HCT116 (cell line): Measurements from ENCODE around the gene ZBTB2. TPM values are rescaled to one million over a fixed set of nuclear protein-coding genes. Genes with fewer than 3 reads are reported as not detected.

Experiments
- ATAC-seq: fragments of 200-7000 bp; cut with Tn5 transposase; 2 replicates; pipeline ENCODE4 v1.9.1; 2020; ENCODE audit warnings: mild to moderate bottlenecking, moderate library complexity
- BruUV-seq: library from RNA; stranded (reverse); fragments of 400-500 nt; replicated peaks from 2 replicates; lab custom pipeline; 2021; lab: Mats Ljungman, UMichigan
- CTCF ChIA-PET: fragments of 300-600 bp; sonication (Branson Sonifier 250); formaldehyde crosslinking; loops from one replicate; lab custom pipeline; 2021; ENCODE audit warnings: antibody characterized with exemption; lab: Charles Lee
- POLR2A ChIA-PET: fragments of 300-600, 350-600 bp; sonication (Branson Sonifier 250); formaldehyde crosslinking; loops from one replicate; lab custom pipeline; 2021; ENCODE audit warnings: antibody characterized with exemption; lab: Charles Lee
- RAD21 ChIA-PET, 2 experiments: fragments of 300-600 bp; sonication (Branson Sonifier 250); formaldehyde crosslinking; loops; one replicate each; lab custom pipeline; 2023; ENCODE audit warnings: low total read pairs in 2 of 2; ENCODE audit not compliant: uncharacterized antibody in 2 of 2, unreplicated experiment in 2 of 2, low non-redundant PET in 1 of 2; lab: Charles Lee
- DNase-seq: peaks from one replicate; pipeline ENCODE4 v3.0.0-alpha.2; 2010; ENCODE audit warnings: low read depth, low spot score
- H2AFZ ChIP-seq: fragments of 200-600 bp; shearing (Covaris generic), sonication (generic); 2 replicates; pipeline ENCODE4 v1.6.1; 2017; ENCODE audit warnings: low read depth, mixed run types, mixed read lengths, antibody characterized with exemption, low read length; ENCODE audit not compliant: poor library complexity, severe bottlenecking
- H3K27ac ChIP-seq: 2 replicates; pipeline ENCODE4 v1.5.1; 2012; ENCODE audit warnings: low read depth, low read length
- H3K27me3 ChIP-seq: fragments of 200-600 bp; sonication (generic); 2 replicates; pipeline ENCODE4 v1.6.1; 2016; ENCODE audit warnings: mixed run types, low read length, mixed read lengths; ENCODE audit not compliant: insufficient read depth
- H3K36me3 ChIP-seq, 2 experiments: fragments of 200-500 bp in 1 of 2; fragments of 200-600 bp in 1 of 2; sonication (Bioruptor generic) in 1 of 2; sonication (generic) in 1 of 2; 2 replicates each; pipeline versions ENCODE4 v1.5.1 to v1.6.1; 2014 to 2016; ENCODE audit warnings: low read length in 2 of 2, inconsistent platforms in 1 of 2, mixed read lengths in 1 of 2, mixed run types in 1 of 2; ENCODE audit not compliant: insufficient read depth in 2 of 2, control insufficient read depth in 1 of 2
- H3K4me1 ChIP-seq, 2 experiments: fragments of 200-600 bp in 1 of 2; sonication (generic) in 1 of 2; 2 replicates each; pipeline versions ENCODE4 v1.5.1 to v1.6.1; 2012 to 2017; ENCODE audit warnings: low read length in 2 of 2, inconsistent platforms in 1 of 2, mild to moderate bottlenecking in 1 of 2, mixed read lengths in 1 of 2, mixed run types in 1 of 2, moderate library complexity in 1 of 2; ENCODE audit not compliant: insufficient read depth in 2 of 2, control insufficient read depth in 1 of 2
- H3K4me2 ChIP-seq: fragments of 200-600 bp; sonication (generic); 2 replicates; pipeline ENCODE4 v1.6.1; 2017; ENCODE audit warnings: mixed run types, low read length, mixed read lengths
- H3K4me3 ChIP-seq, 2 experiments: fragments of 200-600 bp in 1 of 2; sonication (generic) in 1 of 2; replicated peaks in 1 of 2; 2 replicates each; pipeline ENCODE4 v1.5.1; 2011 to 2016; ENCODE audit warnings: low read length in 2 of 2, control low read depth in 1 of 2, low read depth in 1 of 2, mild to moderate bottlenecking in 1 of 2, mixed read lengths in 1 of 2, mixed run types in 1 of 2
- H3K79me2 ChIP-seq: fragments of 200-600 bp; sonication (generic); 2 replicates; pipeline ENCODE4 v1.6.1; 2017; ENCODE audit warnings: mild to moderate bottlenecking, mixed run types, low read length, moderate library complexity, mixed read lengths; ENCODE audit not compliant: insufficient read depth
- H3K9ac ChIP-seq: fragments of 200-600 bp; sonication (generic); 2 replicates; pipeline ENCODE4 v1.6.1; 2016; ENCODE audit warnings: low read length, mixed read lengths
- H3K9me2 ChIP-seq: fragments of 200-600 bp; sonication (generic), shearing (Covaris generic); 2 replicates; pipeline ENCODE4 v1.6.1; 2017; ENCODE audit warnings: mixed run types, mild to moderate bottlenecking, moderate library complexity; ENCODE audit not compliant: insufficient read depth
- H3K9me3 ChIP-seq, 2 experiments: fragments of 200-500 bp in 1 of 2; fragments of 200-600 bp in 1 of 2; sonication (Bioruptor generic) in 1 of 2; sonication (generic) in 1 of 2; 2 replicates each; pipeline ENCODE4 v1.6.1; 2014 to 2017; ENCODE audit warnings: low read length in 2 of 2, mixed read lengths in 2 of 2, inconsistent platforms in 1 of 2, low read depth in 1 of 2, mild to moderate bottlenecking in 1 of 2, mixed run types in 1 of 2, moderate library complexity in 1 of 2; ENCODE audit not compliant: control insufficient read depth in 1 of 2, insufficient read depth in 1 of 2
- H4K20me1 ChIP-seq: fragments of 200-600 bp; sonication (generic), shearing (Covaris generic); 2 replicates; pipeline ENCODE4 v1.6.1; 2017; ENCODE audit warnings: mixed run types, mild to moderate bottlenecking, moderate library complexity; ENCODE audit not compliant: insufficient read depth
- ATF3 ChIP-seq: IDR thresholded peaks from 2 replicates; pipeline ENCODE4 v1.6.1; 2012
- CBX3 ChIP-seq: IDR thresholded peaks from 2 replicates; pipeline ENCODE4 v1.6.1; 2012; ENCODE audit warnings: low read depth
- CTCF ChIP-seq, 3 experiments: fragments of 200-600 bp in 1 of 3; sonication (generic) in 1 of 3; IDR thresholded peaks in 2 of 3; conservative IDR thresholded peaks in 1 of 3; 2 replicates each; pipeline ENCODE4 v1.5.1; 2012 to 2017; ENCODE audit warnings: low read depth in 2 of 3, low read length in 2 of 3, antibody characterized with exemption in 1 of 3, borderline replicate concordance in 1 of 3, control low read depth in 1 of 3, mild to moderate bottlenecking in 1 of 3, mixed read lengths in 1 of 3, mixed run types in 1 of 3, moderate library complexity in 1 of 3; ENCODE audit not compliant: insufficient read depth in 1 of 3
- EGR1 ChIP-seq: IDR thresholded peaks from 2 replicates; pipeline ENCODE4 v1.6.1; 2012; ENCODE audit warnings: low read depth
- ELF1 ChIP-seq: IDR thresholded peaks from 2 replicates; pipeline ENCODE4 v1.6.1; 2012; ENCODE audit warnings: low read depth, borderline replicate concordance
- EZH2 ChIP-seq: fragments of 200-600 bp; sonication (generic); IDR thresholded peaks from 2 replicates; pipeline ENCODE4 v1.6.1; 2017; ENCODE audit warnings: antibody characterized with exemption, mixed run types
- EZH2phosphoT487 ChIP-seq: fragments of 200-600 bp; IDR thresholded peaks from 2 replicates; pipeline ENCODE4 v1.6.1; 2018; ENCODE audit warnings: antibody characterized with exemption, borderline replicate concordance
- FOSL1 ChIP-seq: IDR thresholded peaks from 2 replicates; pipeline ENCODE4 v1.6.1; 2012; ENCODE audit warnings: low read depth
- JUND ChIP-seq: IDR thresholded peaks from 2 replicates; pipeline ENCODE4 v1.6.1; 2012
- MAX ChIP-seq: IDR thresholded peaks from 2 replicates; pipeline ENCODE4 v1.6.1; 2012
- POLR2A ChIP-seq: IDR thresholded peaks from 2 replicates; pipeline ENCODE4 v1.7.0; 2011; ENCODE audit warnings: borderline replicate concordance; ENCODE audit not compliant: insufficient read depth, insufficient read length; ENCODE audit errors: extremely low read depth
- REST ChIP-seq: IDR thresholded peaks from 2 replicates; pipeline ENCODE4 v1.6.1; 2012; ENCODE audit warnings: low read depth
- SIN3A ChIP-seq: IDR thresholded peaks from 2 replicates; pipeline ENCODE4 v1.6.1; 2012; ENCODE audit warnings: low read depth
- SP1 ChIP-seq: IDR thresholded peaks from 2 replicates; pipeline ENCODE4 v1.6.1; 2012; ENCODE audit warnings: low read depth
- SRF ChIP-seq: IDR thresholded peaks from 2 replicates; pipeline ENCODE4 v1.6.1; 2012; ENCODE audit warnings: low read depth
- YY1 ChIP-seq: IDR thresholded peaks from 2 replicates; pipeline ENCODE4 v1.6.1; 2011; ENCODE audit warnings: low read length, low read depth, moderate library complexity, mild to moderate bottlenecking; ENCODE audit not compliant: insufficient replicate concordance; ENCODE audit errors: extremely low read depth
- ZBTB33 ChIP-seq: IDR thresholded peaks from 2 replicates; pipeline ENCODE4 v1.6.1; 2011; ENCODE audit warnings: mild to moderate bottlenecking, low read length, moderate library complexity; ENCODE audit not compliant: insufficient replicate concordance; ENCODE audit errors: extremely low read depth
- ZFX ChIP-seq: fragments of 450-650 bp; IDR thresholded peaks from 2 replicates; pipeline ENCODE4 v1.6.1; 2017
- ZNF274 ChIP-seq: fragments of 200-500 bp; sonication (Bioruptor generic); IDR thresholded peaks from 2 replicates; pipeline ENCODE4 v1.6.1; 2014; ENCODE audit warnings: mild to moderate bottlenecking, low read depth, low read length, inconsistent platforms
- intact Hi-C: fragments of 100-400 bp; cut with micrococcal nuclease; formaldehyde crosslinking; loops from 2 replicates; pipeline ENCODE4 v1.10.0; 2022
- total RNA-seq: library from RNA; stranded (reverse); gene quantifications from one replicate; pipeline ENCODE4 v1.2.1, GENCODE V29; 2021; ENCODE audit not compliant: unreplicated experiment

Gene ZBTB2
- total RNA-seq, 1 experiment from 2014 or later: 12.5 TPM

- Histone ChIP-seq H3K9me2 (no peaks in the 10 kb centered on the region), H3K79me2 (peaks cover 20% of the 10 kb centered on the region), H4K20me1 (peaks cover 16% of the 10 kb centered on the region; the same call in 1 of the 2 replicates), H3K4me1 (peaks cover 0 to 8% of the 10 kb centered on the region in 2 experiments; a peak in 1 of 4 replicates), H3K27me3 (no peaks in the 10 kb centered on the region), H3K9ac (no peak overlapping the region), H3K36me3 (peaks cover 9 to 35% of the 10 kb centered on the region in 2 experiments; a peak in 3 of 4 replicates), H2AFZ (no peak overlapping the region), H3K27ac (no peak overlapping the region), H3K9me3 (no peaks in the 10 kb centered on the region), H3K4me3 (no peak overlapping the region), H3K4me2 (no peak overlapping the region)
- intact Hi-C loops: loop anchor here (5.0 kb wide), 1 partner anchor 909 kb away; no protein-coding TSS in a partner anchor
- ChIA-PET CTCF (interaction anchor here (1.2 kb wide), 1 partner anchor 13 kb away, joined by 5 read pairs; no protein-coding TSS in a partner anchor), POLR2A (interaction anchor here (0.7 to 1.3 kb wide), 3 partner anchors 10 to 318 kb away, joined by 3 read pairs; no protein-coding TSS in a partner anchor), RAD21 (interaction anchor here in 1 of 2 experiments (0.6 kb wide), 1 partner anchor 543 kb away, joined by 3 read pairs; no protein-coding TSS in a partner anchor)
- BruUV-seq: TSS peak; percentile 2
- ATAC-seq (no peak), DNase-seq (no peak)
- TF ChIP-seq SIN3A: 0 out of 2 replicates have a peak, but pooled peaks have one; percentile 11
- no peak for TF ChIP-seq EZH2phosphoT487
- no peak for TF ChIP-seq EGR1
- no peak for TF ChIP-seq ELF1
- no peak; the same call in 1 of the 2 replicates for TF ChIP-seq MAX
- 0 out of 2 replicates have a peak, but pooled peaks have one; percentile 7 for TF ChIP-seq CBX3
- TF ChIP-seq SP1: no peak
- TF ChIP-seq EZH2: no peak
- TF ChIP-seq ATF3: no peak
- TF ChIP-seq POLR2A: no peak
- 0 out of 2 replicates have a peak, but pooled peaks have one; percentile 12 for TF ChIP-seq FOSL1
- TF ChIP-seq ZNF274: no peak
- no peak for TF ChIP-seq CTCF (IDR thresholded peaks at IDR 0.05 in 2 of 3, conservative IDR thresholded peaks at IDR 0.05 in 1 of 3; ENCODE audit: borderline replicate concordance in 1 of 3, insufficient read depth in 1 of 3, low read depth in 2 of 3, low read length in 2 of 3)
- peak; percentile 41; the same call in 1 of the 2 replicates for TF ChIP-seq JUND
- peak; percentile 6 for TF ChIP-seq ZBTB33
- TF ChIP-seq YY1: no peak
- TF ChIP-seq ZFX: no peak
- no peak for TF ChIP-seq REST
- no peak for TF ChIP-seq SRF
Observed at GRCh38 chr6:151357758-151358436, 33.5 kb downstream of the ZBTB2 start.
